SK-N-MC (cell line): ENCODE data around the gene ABCF1.

Source experiments
- EZH2 ChIP-seq: fragments of 200-600 bp; sonication (generic); IDR thresholded peaks from one replicate; pipeline ENCODE4 v1.6.1; 2017; ENCODE audit warnings: antibody characterized with exemption
- FOXP2 ChIP-seq: optimal IDR thresholded peaks from 2 replicates; pipeline ENCODE3; 2011; ENCODE audit warnings: mild to moderate bottlenecking, moderate library complexity; ENCODE audit not compliant: insufficient read depth; ENCODE audit errors: extremely low read length, control extremely low read depth
- POLR2AphosphoS5 ChIP-seq: IDR thresholded peaks from 2 replicates; pipeline ENCODE4 v1.6.1; 2012; ENCODE audit warnings: mild to moderate bottlenecking, low read depth, low read length, borderline replicate concordance

DNA sequence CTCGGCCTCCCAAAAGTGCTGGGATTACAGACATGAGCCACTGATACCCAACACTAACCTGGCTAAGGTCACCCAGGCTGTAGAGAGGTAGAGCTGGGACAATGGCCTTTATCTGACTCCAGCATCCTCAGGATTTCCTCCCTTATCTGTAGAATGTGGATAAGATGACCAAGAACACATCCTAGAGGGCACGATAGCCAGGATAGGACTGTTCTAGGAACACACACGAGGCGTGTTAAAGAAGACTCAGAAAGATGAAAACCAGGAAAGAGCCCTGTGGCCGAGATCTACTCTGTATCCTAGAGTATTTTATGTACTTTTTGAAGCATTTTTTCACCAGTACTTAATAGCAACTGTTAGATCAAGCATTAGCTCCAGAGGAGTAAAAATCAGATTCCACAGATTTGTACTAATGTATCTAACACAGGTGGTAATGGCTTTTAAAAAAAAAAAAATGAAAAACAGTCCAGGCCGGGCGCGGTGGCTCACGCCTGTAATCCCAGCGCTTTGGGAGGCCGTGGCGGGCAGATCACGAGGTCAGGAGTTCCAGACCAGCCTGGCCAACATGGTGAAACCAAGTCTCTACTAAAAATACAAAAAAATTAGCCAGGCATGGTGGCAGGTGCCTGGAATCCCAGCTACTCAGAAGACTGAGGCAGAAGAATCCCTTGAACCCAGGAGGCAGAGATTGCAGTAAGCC is 28.5 kb downstream of the ABCF1 start:
- TF ChIP-seq POLR2AphosphoS5 (peak; percentile 25; the same call in 1 of the 2 replicates), EZH2 (no peak), FOXP2 (no peak)
